NCI-H2081 treated with DMSO at 0.1 percent for 48 hours (cell line): Measurements from ENCODE around the gene LSMEM2.
"Not testable (repeated sequence)": the region's sequence is repeated elsewhere in the genome, so short reads cannot be mapped to it uniquely, and the experiment has no call there.

ENCODE experiments used
- DNase-seq: peaks from one replicate; lab custom pipeline; 2025; lab: John Stamatoyannopoulos, UW

Gene LSMEM2

GRCh38 chr3:50278123-50278879 lies 586 bp upstream of the LSMEM2 start:
- DNase-seq, result no peak

GRCh38 chr3:50279255-50280016 lies 549 bp downstream of the LSMEM2 start:
- DNase-seq, result no peak

GRCh38 chr3:50284121-50284520 lies 5.2 kb downstream of the LSMEM2 start:
- not testable (repeated sequence) for DNase-seq

GRCh38 chr3:50286322-50287227 lies 7.7 kb downstream of the LSMEM2 start:
- no peak for DNase-seq

- no peak for DNase-seq
Measured at GRCh38 chr3:50287262-50287661, 8.4 kb downstream of the LSMEM2 start.

- DNase-seq, result no peak
Measured at GRCh38 chr3:50288387-50289007, 9.6 kb downstream of the LSMEM2 start.

GRCh38 chr3:50289130-50289529 lies 10.2 kb downstream of the LSMEM2 start:
- DNase-seq, result no peak

- no peak for DNase-seq
Measured at GRCh38 chr3:50290161-50290641, 11.3 kb downstream of the LSMEM2 start.

- peak; percentile 72 for DNase-seq
Measured at GRCh38 chr3:50292159-50293078, 13.5 kb downstream of the LSMEM2 start, which contains the start of gene IFRD2. TSS of gene IFRD2 (minus strand) at chr3:50292429. CDS start at chr3:50292274, 155 bp downstream.

- no peak for DNase-seq
Measured at GRCh38 chr3:50293079-50293801, 14.4 kb downstream of the LSMEM2 start.

- DNase-seq, result no peak
Measured at GRCh38 chr3:50294089-50294488, 15.2 kb downstream of the LSMEM2 start.

GRCh38 chr3:50294492-50295403 lies 15.9 kb downstream of the LSMEM2 start:
- DNase-seq, result no peak

GRCh38 chr3:50295553-50296431 lies 16.9 kb downstream of the LSMEM2 start:
- no peak for DNase-seq

GRCh38 chr3:50296721-50297383 lies 18.0 kb downstream of the LSMEM2 start:
- no peak for DNase-seq

GRCh38 chr3:50297384-50297775 lies 18.5 kb downstream of the LSMEM2 start:
- DNase-seq, result no peak

- no peak for DNase-seq
Measured at GRCh38 chr3:50297896-50298725, 19.2 kb downstream of the LSMEM2 start.
